CMK (cell line): ENCODE data around the gene LIX1.
"Not testable (repeated sequence)": the region's sequence is repeated elsewhere in the genome, so short reads cannot be mapped to it uniquely, and the experiment has no call there.

Experiments
- DNase-seq: peaks from one replicate; pipeline ENCODE4 v3.0.0-alpha.2; 2010; ENCODE audit warnings: low read depth

Gene LIX1

GRCh38 chr5:97101189-97101910 is 41.1 kb downstream of the LIX1 start:
- no peak for DNase-seq

- DNase-seq, result no peak
Observed at GRCh38 chr5:97100476-97100875, 41.9 kb downstream of the LIX1 start.

DNA sequence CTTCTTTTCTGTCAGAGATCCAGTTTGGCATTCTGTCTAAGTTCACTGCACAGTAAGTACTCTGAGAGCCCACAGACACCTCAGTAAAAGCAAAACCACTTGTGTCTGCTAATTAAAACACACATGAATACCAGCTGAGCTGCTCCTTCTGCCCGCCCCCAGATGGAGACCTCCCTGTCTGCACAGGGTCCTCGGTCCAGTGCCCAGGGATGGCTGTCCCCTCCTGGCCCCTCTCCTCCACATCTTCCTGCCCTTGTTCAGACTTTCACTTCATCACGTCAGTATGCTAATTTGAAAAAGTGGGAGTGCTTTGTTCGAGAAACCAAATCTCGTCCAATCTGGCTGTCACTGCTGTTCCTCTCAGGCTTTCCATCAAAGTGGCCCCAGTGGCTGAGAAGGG is 43.5 kb downstream of the LIX1 start:
- no peak for DNase-seq

GRCh38 chr5:97097326-97098230 is 44.8 kb downstream of the LIX1 start:
- no peak for DNase-seq

DNA sequence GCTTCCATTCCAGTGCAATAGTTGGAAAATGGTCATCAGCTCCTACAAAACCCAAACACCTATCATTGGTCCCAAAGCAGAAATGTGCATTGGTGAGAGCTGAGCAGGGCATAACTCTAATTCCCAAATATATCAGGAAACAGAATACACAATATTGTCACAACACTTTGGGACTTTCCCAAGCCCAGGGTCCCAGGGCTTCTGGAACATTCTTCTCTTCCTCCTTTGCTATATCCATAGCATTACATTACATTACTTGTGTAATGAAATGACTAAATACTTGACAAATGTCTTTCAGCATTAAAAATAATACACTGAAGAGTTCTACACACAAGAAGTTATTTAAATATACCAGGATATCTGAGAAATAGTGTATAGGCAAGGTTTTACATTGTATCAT is 45.6 kb downstream of the LIX1 start:
- no peak for DNase-seq

DNA sequence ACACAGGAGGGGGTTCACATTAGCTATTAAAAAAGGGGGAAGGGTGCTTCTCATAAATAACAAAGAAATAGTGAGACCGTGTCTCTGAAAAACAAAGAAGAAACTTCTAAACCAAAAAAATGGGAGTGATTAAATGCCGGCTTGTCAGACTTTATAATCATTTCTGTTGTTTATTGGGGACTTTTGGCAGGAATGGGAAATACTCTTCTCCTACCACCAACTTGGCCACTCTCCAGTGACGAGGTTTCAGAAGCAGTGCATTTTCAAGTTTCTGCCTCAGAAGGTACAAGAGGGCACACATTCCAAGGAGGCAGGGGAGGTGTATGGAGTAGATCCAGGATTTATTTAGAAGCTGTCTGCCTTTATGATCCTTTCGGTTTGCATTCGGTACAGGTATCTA is 46.2 kb downstream of the LIX1 start:
- DNase-seq, result no peak

GRCh38 chr5:97095318-97095732 is 47.1 kb downstream of the LIX1 start:
- DNase-seq, result no peak

DNA sequence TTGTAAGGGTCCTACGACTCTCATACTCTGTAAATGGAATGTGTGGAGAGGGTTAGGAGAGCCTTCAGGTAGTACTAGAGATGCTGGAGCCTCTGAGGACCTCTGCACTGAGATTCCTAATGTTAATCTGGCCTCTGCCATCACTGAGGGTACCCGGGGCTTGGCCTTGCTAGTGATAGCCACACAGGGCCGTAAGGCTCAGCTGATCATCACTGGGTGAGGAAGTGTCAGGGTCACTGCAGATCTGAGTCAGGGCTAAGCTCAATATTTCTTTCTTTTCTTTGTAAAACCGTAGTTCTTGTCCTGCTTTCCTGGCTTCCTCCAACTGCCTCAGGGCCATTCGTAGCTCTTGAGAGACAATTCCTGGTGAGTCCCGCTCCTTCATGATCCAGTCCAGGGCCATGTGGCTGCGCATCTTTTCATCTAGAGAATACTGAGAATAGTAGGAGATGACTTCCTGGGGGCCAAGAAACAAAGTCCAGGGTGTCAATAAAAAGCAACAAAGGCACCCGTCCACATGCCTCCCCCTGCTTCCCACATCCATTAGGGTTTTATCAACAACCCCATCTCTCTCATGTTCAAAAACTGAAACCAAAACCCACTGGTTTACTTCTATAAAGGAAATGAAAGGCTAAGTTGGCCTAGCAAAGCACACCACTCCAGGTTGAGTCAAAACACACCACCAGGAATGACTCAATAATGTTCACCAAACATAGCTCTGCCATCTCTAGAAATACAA is 47.7 kb downstream of the LIX1 start:
- no peak for DNase-seq

DNA sequence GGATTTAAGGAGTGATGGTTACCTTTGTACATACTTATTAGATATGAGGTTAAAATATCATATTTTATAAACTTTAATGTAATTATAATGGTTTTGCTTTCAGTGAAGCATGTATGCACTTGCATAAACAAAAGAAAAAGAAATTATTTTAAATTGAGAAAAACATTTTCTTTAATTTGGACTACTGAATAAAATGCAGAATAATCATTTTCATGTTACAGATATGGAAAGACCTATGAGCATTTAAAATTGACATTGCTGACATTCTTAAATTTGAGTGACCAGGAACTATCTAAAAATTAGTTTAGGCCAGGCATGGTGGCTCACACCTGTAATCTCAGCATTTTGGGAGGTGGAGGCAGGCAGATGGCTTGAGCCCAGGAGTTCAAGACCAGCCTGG is 49.2 kb downstream of the LIX1 start:
- DNase-seq, result no peak

- no peak for DNase-seq
Observed at GRCh38 chr5:97090944-97091343, 51.5 kb downstream of the LIX1 start.

DNA sequence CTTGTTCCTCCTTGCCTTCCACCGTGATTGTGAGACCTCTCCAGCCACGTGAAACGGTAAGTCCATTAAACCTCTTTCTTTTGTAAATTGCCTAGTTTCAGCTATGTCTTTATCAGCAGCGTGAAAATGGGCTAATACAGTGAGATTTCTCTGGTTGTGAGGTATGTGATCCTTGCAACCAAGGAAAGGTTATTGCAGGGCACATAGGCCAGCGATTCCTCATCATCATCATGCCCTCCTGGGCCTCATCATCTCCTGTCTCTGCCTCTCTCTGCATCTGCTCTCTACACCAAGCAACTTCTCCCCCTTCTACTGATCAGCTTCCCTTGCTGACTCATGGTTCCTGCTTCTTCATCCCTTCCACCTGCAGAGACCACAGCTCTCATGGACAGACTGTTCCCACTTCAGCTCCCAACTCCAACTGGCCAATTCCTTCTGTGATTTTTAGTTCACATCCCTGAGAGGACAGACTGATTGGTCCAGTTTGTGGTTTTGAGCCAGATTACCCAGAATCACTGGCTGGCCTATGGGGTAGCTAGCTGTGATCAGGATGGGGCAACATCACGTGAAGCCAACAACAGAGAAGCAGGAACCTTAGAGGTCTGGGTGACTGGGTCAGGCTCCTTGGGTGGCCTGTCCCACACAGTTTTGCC is 53.1 kb downstream of the LIX1 start:
- no peak for DNase-seq

- DNase-seq, result no peak
Observed at GRCh38 chr5:97088774-97089148, 53.6 kb downstream of the LIX1 start.

DNA sequence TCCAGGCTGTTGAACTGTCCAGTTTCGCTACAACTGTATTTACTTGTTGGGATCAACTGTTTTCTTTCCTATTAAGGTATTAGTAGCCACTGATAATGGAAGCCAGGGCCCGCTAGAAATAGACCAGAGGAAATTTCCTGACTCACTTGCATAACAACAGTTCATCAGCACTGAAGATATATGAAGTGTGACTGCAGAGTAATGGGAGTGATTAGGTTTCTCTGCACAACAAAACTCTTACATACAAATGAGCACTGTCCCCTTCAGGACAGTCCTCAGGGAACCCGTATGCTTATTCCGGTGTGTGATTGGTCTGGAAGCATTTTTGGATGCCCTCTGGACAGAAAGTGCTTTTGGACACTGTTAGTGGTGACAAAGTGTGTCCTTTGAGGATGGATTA is 55.3 kb downstream of the LIX1 start:
- no peak for DNase-seq

- no peak for DNase-seq
Observed at GRCh38 chr5:97085459-97086181, 56.8 kb downstream of the LIX1 start.

DNA sequence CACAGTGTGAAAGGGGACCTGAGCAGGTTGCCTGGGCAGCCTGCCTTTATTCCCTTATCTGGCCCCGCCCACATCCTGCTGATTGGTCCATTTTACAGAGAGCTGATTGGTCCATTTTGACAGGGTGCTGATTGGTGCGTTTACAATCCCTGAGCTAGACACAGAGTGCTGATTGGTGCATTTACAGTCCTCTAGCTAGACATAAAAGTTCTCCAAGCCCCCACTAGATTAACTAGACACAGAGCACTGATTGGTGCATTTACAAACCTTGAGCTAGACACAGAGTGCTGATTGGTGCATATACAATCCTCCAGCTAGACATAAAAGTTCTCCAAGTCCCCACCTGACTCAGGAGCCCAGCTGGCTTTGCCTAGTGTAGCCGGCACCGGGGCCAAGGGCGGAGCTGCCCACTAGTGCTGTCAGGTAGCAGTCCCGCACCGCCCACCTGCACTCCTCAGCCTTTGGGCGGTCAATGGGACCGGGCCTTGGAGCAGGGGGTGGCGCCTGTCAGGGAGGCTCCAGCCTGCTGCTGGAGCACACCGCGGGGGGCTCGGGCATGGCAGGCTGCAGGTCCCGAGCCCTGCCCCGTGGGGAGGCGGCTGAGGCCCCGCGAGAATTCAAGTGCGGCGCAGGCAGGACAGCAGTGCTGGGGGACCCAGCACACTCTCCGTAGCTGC is 57.5 kb downstream of the LIX1 start:
- not testable (repeated sequence) for DNase-seq

DNA sequence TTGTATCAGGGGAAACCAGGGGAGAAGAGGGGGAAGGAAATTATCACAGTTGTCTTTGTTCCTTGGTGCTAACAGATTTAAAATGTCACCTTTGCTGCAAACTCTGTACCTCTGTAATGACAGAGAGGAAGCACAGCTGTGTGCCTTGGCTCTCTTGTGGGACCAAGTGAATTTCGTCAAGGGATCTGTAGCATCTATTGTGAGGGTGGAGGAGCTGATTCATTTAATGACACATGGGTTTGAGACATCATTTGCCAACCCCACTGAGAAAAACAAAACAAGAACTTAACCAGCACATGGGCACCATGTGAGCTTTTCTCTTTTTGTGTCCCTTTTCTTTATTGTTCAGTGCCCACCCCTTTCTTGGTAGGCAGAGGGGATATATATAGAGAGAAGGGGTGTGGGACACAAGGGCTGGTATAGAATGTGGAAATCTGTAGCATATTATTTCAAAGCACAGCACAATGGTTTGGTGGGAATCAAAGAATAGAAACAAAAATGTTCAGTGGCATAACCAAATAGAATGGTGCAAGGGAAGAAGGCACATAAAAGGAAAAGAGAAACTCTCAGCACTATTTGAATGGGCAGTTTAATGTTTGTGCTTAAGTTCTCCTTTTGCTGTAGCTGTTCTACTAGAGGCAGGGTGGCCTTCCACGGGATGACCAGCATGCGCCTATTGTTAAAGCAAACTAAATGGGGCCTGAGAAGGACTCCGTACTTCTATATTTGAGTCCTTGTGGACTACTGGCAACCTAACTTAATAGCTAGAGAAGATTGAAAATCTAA is 63.3 kb downstream of the LIX1 start:
- DNase-seq, result no peak

- no peak for DNase-seq
Observed at GRCh38 chr5:97077246-97077645, 65.2 kb downstream of the LIX1 start.

DNA sequence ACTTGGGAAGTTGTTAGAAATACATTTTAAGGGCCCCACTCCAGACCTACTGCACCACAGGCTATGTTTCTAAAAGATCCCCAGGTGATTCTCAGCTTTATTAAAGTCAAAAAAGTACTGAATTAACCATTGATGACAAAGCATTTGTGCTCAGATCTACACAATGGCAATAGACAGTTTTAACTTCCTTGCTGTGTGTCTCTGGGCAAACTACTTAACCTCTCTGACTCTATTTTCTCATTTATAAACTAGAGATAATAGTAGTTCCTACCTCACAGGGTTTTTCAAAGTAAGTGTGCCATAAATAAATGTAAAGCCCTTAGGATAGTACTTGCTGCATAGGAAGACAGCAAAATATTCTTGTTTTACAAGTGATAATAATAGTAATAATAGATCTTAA is 66.3 kb downstream of the LIX1 start:
- no peak for DNase-seq

DNA sequence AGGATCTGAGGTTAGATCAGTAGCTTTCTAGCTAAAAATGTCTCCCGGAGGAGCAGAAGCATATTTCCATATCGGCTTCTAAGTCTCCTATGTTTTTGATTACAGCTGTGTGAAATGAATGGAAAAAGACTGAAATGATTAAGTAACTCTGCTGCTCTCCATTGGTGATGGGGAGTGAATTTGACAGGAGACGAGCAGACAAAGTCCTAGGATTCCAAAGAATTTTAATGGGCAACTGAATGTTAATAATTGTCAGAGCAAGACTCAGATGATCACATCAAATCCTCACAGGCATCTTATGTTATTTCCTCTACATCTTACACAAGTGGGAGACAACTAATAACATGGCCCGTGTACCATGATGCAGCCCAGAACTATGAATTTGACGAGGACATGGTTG is 66.8 kb downstream of the LIX1 start:
- DNase-seq, result no peak

DNA sequence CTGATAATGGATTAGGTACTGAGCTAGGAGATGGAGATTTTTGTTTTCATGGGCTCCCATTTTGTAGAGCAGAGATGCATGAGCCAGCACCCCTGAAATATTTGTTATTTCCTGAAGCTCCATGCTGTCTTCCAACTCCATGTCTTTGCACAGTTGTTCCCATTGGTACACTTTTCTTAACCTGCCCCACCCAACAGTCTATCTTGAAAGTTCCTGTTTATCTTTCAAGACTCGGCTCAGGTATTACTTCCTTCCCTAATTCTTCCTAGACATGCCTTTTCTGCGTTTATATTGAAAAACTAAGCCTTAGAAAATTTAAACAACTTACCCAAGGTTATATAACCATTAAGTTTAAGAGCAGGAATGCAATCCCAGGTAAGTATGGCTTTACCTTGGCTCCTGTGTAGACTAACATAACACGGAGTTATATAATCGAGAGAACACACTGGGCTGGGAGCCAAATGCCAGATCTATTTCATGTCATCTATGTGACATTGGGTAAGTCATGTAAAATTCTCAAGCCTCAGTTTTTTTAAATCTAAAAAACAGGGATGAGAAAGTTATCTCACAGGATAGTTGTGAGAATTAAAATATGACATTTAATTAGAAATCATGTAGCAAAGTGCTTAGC is 67.4 kb downstream of the LIX1 start:
- no peak for DNase-seq
